HCT116 (cell line): ENCODE measurements around the gene MAP2K5. TPM values are rescaled to one million over a fixed set of nuclear protein-coding genes. Genes with fewer than 3 reads are reported as not detected.

Source experiments
- ATAC-seq: fragments of 200-7000 bp; cut with Tn5 transposase; 2 replicates; pipeline ENCODE4 v1.9.1; 2020; ENCODE audit warnings: mild to moderate bottlenecking, moderate library complexity
- BruUV-seq: library from RNA; stranded (reverse); fragments of 400-500 nt; replicated peaks from 2 replicates; lab custom pipeline; 2021; lab: Mats Ljungman, UMichigan
- CTCF ChIA-PET: fragments of 300-600 bp; sonication (Branson Sonifier 250); formaldehyde crosslinking; loops from one replicate; lab custom pipeline; 2021; ENCODE audit warnings: antibody characterized with exemption; lab: Charles Lee
- POLR2A ChIA-PET: fragments of 300-600, 350-600 bp; sonication (Branson Sonifier 250); formaldehyde crosslinking; loops from one replicate; lab custom pipeline; 2021; ENCODE audit warnings: antibody characterized with exemption; lab: Charles Lee
- RAD21 ChIA-PET, 2 experiments: fragments of 300-600 bp; sonication (Branson Sonifier 250); formaldehyde crosslinking; loops; one replicate each; lab custom pipeline; 2023; ENCODE audit warnings: low total read pairs in 2 of 2; ENCODE audit not compliant: uncharacterized antibody in 2 of 2, unreplicated experiment in 2 of 2, low non-redundant PET in 1 of 2; lab: Charles Lee
- DNase-seq: peaks from one replicate; pipeline ENCODE4 v3.0.0-alpha.2; 2010; ENCODE audit warnings: low read depth, low spot score
- H2AFZ ChIP-seq: fragments of 200-600 bp; shearing (Covaris generic), sonication (generic); 2 replicates; pipeline ENCODE4 v1.6.1; 2017; ENCODE audit warnings: low read depth, mixed run types, mixed read lengths, antibody characterized with exemption, low read length; ENCODE audit not compliant: poor library complexity, severe bottlenecking
- H3K27ac ChIP-seq: 2 replicates; pipeline ENCODE4 v1.5.1; 2012; ENCODE audit warnings: low read depth, low read length
- H3K27me3 ChIP-seq: fragments of 200-600 bp; sonication (generic); 2 replicates; pipeline ENCODE4 v1.6.1; 2016; ENCODE audit warnings: mixed run types, low read length, mixed read lengths; ENCODE audit not compliant: insufficient read depth
- H3K36me3 ChIP-seq, 2 experiments: fragments of 200-500 bp in 1 of 2; fragments of 200-600 bp in 1 of 2; sonication (Bioruptor generic) in 1 of 2; sonication (generic) in 1 of 2; 2 replicates each; pipeline versions ENCODE4 v1.5.1 to v1.6.1; 2014 to 2016; ENCODE audit warnings: low read length in 2 of 2, inconsistent platforms in 1 of 2, mixed read lengths in 1 of 2, mixed run types in 1 of 2; ENCODE audit not compliant: insufficient read depth in 2 of 2, control insufficient read depth in 1 of 2
- H3K4me1 ChIP-seq, 2 experiments: fragments of 200-600 bp in 1 of 2; sonication (generic) in 1 of 2; 2 replicates each; pipeline versions ENCODE4 v1.5.1 to v1.6.1; 2012 to 2017; ENCODE audit warnings: low read length in 2 of 2, inconsistent platforms in 1 of 2, mild to moderate bottlenecking in 1 of 2, mixed read lengths in 1 of 2, mixed run types in 1 of 2, moderate library complexity in 1 of 2; ENCODE audit not compliant: insufficient read depth in 2 of 2, control insufficient read depth in 1 of 2
- H3K4me2 ChIP-seq: fragments of 200-600 bp; sonication (generic); 2 replicates; pipeline ENCODE4 v1.6.1; 2017; ENCODE audit warnings: mixed run types, low read length, mixed read lengths
- H3K4me3 ChIP-seq, 2 experiments: fragments of 200-600 bp in 1 of 2; sonication (generic) in 1 of 2; replicated peaks in 1 of 2; 2 replicates each; pipeline ENCODE4 v1.5.1; 2011 to 2016; ENCODE audit warnings: low read length in 2 of 2, control low read depth in 1 of 2, low read depth in 1 of 2, mild to moderate bottlenecking in 1 of 2, mixed read lengths in 1 of 2, mixed run types in 1 of 2
- H3K79me2 ChIP-seq: fragments of 200-600 bp; sonication (generic); 2 replicates; pipeline ENCODE4 v1.6.1; 2017; ENCODE audit warnings: mild to moderate bottlenecking, mixed run types, low read length, moderate library complexity, mixed read lengths; ENCODE audit not compliant: insufficient read depth
- H3K9ac ChIP-seq: fragments of 200-600 bp; sonication (generic); 2 replicates; pipeline ENCODE4 v1.6.1; 2016; ENCODE audit warnings: low read length, mixed read lengths
- H3K9me2 ChIP-seq: fragments of 200-600 bp; sonication (generic), shearing (Covaris generic); 2 replicates; pipeline ENCODE4 v1.6.1; 2017; ENCODE audit warnings: mixed run types, mild to moderate bottlenecking, moderate library complexity; ENCODE audit not compliant: insufficient read depth
- H3K9me3 ChIP-seq, 2 experiments: fragments of 200-500 bp in 1 of 2; fragments of 200-600 bp in 1 of 2; sonication (Bioruptor generic) in 1 of 2; sonication (generic) in 1 of 2; 2 replicates each; pipeline ENCODE4 v1.6.1; 2014 to 2017; ENCODE audit warnings: low read length in 2 of 2, mixed read lengths in 2 of 2, inconsistent platforms in 1 of 2, low read depth in 1 of 2, mild to moderate bottlenecking in 1 of 2, mixed run types in 1 of 2, moderate library complexity in 1 of 2; ENCODE audit not compliant: control insufficient read depth in 1 of 2, insufficient read depth in 1 of 2
- H4K20me1 ChIP-seq: fragments of 200-600 bp; sonication (generic), shearing (Covaris generic); 2 replicates; pipeline ENCODE4 v1.6.1; 2017; ENCODE audit warnings: mixed run types, mild to moderate bottlenecking, moderate library complexity; ENCODE audit not compliant: insufficient read depth
- CBX3 ChIP-seq: IDR thresholded peaks from 2 replicates; pipeline ENCODE4 v1.6.1; 2012; ENCODE audit warnings: low read depth
- CEBPB ChIP-seq: IDR thresholded peaks from 2 replicates; pipeline ENCODE4 v1.6.1; 2012; ENCODE audit warnings: low read depth
- EGR1 ChIP-seq: IDR thresholded peaks from 2 replicates; pipeline ENCODE4 v1.6.1; 2012; ENCODE audit warnings: low read depth
- ELF1 ChIP-seq: IDR thresholded peaks from 2 replicates; pipeline ENCODE4 v1.6.1; 2012; ENCODE audit warnings: low read depth, borderline replicate concordance
- FOSL1 ChIP-seq: IDR thresholded peaks from 2 replicates; pipeline ENCODE4 v1.6.1; 2012; ENCODE audit warnings: low read depth
- JUND ChIP-seq: IDR thresholded peaks from 2 replicates; pipeline ENCODE4 v1.6.1; 2012
- POLR2A ChIP-seq: IDR thresholded peaks from 2 replicates; pipeline ENCODE4 v1.7.0; 2011; ENCODE audit warnings: borderline replicate concordance; ENCODE audit not compliant: insufficient read depth, insufficient read length; ENCODE audit errors: extremely low read depth
- RAD21 ChIP-seq: IDR thresholded peaks from 2 replicates; pipeline ENCODE4 v1.6.1; 2012; ENCODE audit warnings: low read depth, mild to moderate bottlenecking
- SIN3A ChIP-seq: IDR thresholded peaks from 2 replicates; pipeline ENCODE4 v1.6.1; 2012; ENCODE audit warnings: low read depth
- SP1 ChIP-seq: IDR thresholded peaks from 2 replicates; pipeline ENCODE4 v1.6.1; 2012; ENCODE audit warnings: low read depth
- SRF ChIP-seq: IDR thresholded peaks from 2 replicates; pipeline ENCODE4 v1.6.1; 2012; ENCODE audit warnings: low read depth
- YY1 ChIP-seq: IDR thresholded peaks from 2 replicates; pipeline ENCODE4 v1.6.1; 2011; ENCODE audit warnings: low read length, low read depth, moderate library complexity, mild to moderate bottlenecking; ENCODE audit not compliant: insufficient replicate concordance; ENCODE audit errors: extremely low read depth
- ZBTB33 ChIP-seq: IDR thresholded peaks from 2 replicates; pipeline ENCODE4 v1.6.1; 2011; ENCODE audit warnings: mild to moderate bottlenecking, low read length, moderate library complexity; ENCODE audit not compliant: insufficient replicate concordance; ENCODE audit errors: extremely low read depth
- ZFX ChIP-seq: fragments of 450-650 bp; IDR thresholded peaks from 2 replicates; pipeline ENCODE4 v1.6.1; 2017
- ZNF274 ChIP-seq: fragments of 200-500 bp; sonication (Bioruptor generic); IDR thresholded peaks from 2 replicates; pipeline ENCODE4 v1.6.1; 2014; ENCODE audit warnings: mild to moderate bottlenecking, low read depth, low read length, inconsistent platforms
- intact Hi-C: fragments of 100-400 bp; cut with micrococcal nuclease; formaldehyde crosslinking; loops from 2 replicates; pipeline ENCODE4 v1.10.0; 2022
- total RNA-seq: library from RNA; stranded (reverse); gene quantifications from one replicate; pipeline ENCODE4 v1.2.1, GENCODE V29; 2021; ENCODE audit not compliant: unreplicated experiment

MAP2K5 gene
- total RNA-seq, 1 experiment from 2014 or later = 15.6 TPM

DNA sequence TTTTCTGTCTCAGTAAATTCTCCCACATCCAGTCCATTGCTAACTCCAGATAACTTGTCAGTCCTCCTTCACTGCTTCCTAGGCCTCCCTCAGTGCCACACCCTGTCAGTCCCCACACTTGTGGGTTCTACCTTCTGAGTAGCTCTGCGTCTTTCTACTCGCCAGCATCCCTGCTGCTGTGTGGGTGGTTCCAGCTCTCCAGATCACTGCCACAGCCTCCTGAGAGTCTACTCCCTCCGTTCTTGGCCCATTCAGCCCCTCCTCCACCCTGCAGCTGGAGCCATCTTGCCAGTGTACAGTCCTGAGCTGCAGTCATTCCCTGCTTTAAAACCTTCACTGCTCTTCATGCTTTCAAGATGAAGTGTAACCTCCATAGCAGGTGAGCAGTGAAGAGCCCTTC, 45.3 kb downstream of the MAP2K5 start:
- Histone ChIP-seq H2AFZ (no peak overlapping the region), H3K9ac (no peak overlapping the region), H4K20me1 (no peaks in the 10 kb centered on the region), H3K4me3 (no peak overlapping the region), H3K27me3 (no peaks in the 10 kb centered on the region), H3K4me1 (no peaks in the 10 kb centered on the region), H3K9me3 (no peaks in the 10 kb centered on the region), H3K36me3 (no peaks in the 10 kb centered on the region; a peak in 1 of 4 replicates), H3K9me2 (no peaks in the 10 kb centered on the region), H3K4me2 (no peak overlapping the region), H3K27ac (no peak overlapping the region), H3K79me2 (no peaks in the 10 kb centered on the region)
- no peak for DNase-seq
- RAD21 ChIA-PET = no interaction called here
- CTCF ChIA-PET = no interaction called here
- POLR2A ChIA-PET = no interaction called here
- ATAC-seq = no peak
- BruUV-seq = no TSS peak
- TF ChIP-seq SP1 (no peak), SRF (no peak), CBX3 (no peak), CEBPB (no peak), ZBTB33 (no peak), ZFX (no peak), POLR2A (no peak)
- intact Hi-C loops = no loop called here

DNA sequence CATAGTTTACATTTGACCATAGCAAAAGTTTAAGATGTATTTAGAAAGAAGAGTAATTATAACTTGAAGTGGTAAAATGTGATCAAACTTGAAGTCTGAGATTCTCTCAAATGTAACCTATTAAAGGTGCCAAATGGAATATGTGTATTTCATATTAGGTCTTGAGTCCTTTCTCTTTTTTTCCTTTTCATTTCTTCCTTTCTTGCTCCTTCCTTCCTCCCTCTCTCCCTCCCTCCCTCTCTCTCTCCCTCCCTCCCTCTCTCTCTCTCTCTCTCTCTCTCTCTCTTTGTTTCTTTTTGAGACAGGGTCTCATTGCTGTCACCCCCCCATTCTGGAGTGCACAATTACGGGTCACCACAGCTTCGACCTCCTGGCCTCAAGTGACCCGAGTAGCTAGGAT, 47.7 kb downstream of the MAP2K5 start:
- BruUV-seq = no TSS peak
- CTCF ChIA-PET = interaction anchor here (0.5 kb wide), 1 partner anchor 505 kb away, joined by 3 read pairs; no protein-coding TSS in a partner anchor
- Histone ChIP-seq H4K20me1 (no peaks in the 10 kb centered on the region), H3K9ac (no peak overlapping the region), H3K27ac (no peak overlapping the region), H3K4me3 (no peak overlapping the region), H3K4me2 (no peak overlapping the region), H3K4me1 (no peaks in the 10 kb centered on the region), H3K79me2 (no peaks in the 10 kb centered on the region), H2AFZ (no peak overlapping the region), H3K9me2 (no peaks in the 10 kb centered on the region), H3K9me3 (no peaks in the 10 kb centered on the region), H3K36me3 (no peaks in the 10 kb centered on the region; a peak in 1 of 4 replicates), H3K27me3 (no peaks in the 10 kb centered on the region)
- intact Hi-C loops = no loop called here
- RAD21 ChIA-PET = no interaction called here
- ATAC-seq (no peak), DNase-seq (no peak)
- POLR2A ChIA-PET = no interaction called here
- TF ChIP-seq RAD21 = no peak
- TF ChIP-seq EGR1 = no peak
- no peak for TF ChIP-seq CEBPB
- TF ChIP-seq FOSL1 = no peak
- TF ChIP-seq ZBTB33 = no peak
- TF ChIP-seq YY1 = no peak
- TF ChIP-seq ELF1 = no peak
- no peak for TF ChIP-seq SIN3A
- no peak for TF ChIP-seq JUND
- no peak for TF ChIP-seq ZNF274
